HG03103 (cell line): Measurements from ENCODE around the gene DCC.

Experiments
- ATAC-seq: cut with Tn5 transposase; IDR thresholded peaks from one replicate; pipeline ENCODE4 v1.9.1; 2021; ENCODE audit warnings: low read depth; ENCODE audit not compliant: unreplicated experiment

The DCC gene

GRCh38 chr18:53283708-53284107 is 943.7 kb downstream of the DCC start:
- ATAC-seq: no peak

- no peak for ATAC-seq
Measured at GRCh38 chr18:53305461-53305860, 965.5 kb downstream of the DCC start.

GRCh38 chr18:53319628-53320027 is 979.6 kb downstream of the DCC start:
- ATAC-seq: no peak

GRCh38 chr18:53322163-53322562 is 982.2 kb downstream of the DCC start:
- no peak for ATAC-seq

- ATAC-seq: no peak
Measured at GRCh38 chr18:53324353-53324752, 984.4 kb downstream of the DCC start.

GRCh38 chr18:53360501-53361443 is 1020.8 kb downstream of the DCC start:
- ATAC-seq: no peak

- ATAC-seq: no peak
Measured at GRCh38 chr18:53375621-53376020, 1035.6 kb downstream of the DCC start.

GRCh38 chr18:53380063-53380639 is 1040.2 kb downstream of the DCC start:
- no peak for ATAC-seq

- no peak for ATAC-seq
Measured at GRCh38 chr18:53382870-53383269, 1042.9 kb downstream of the DCC start.

GRCh38 chr18:53385889-53386288 is 1045.9 kb downstream of the DCC start:
- ATAC-seq: no peak

- ATAC-seq: no peak
Measured at GRCh38 chr18:53387581-53387980, 1047.6 kb downstream of the DCC start.

- ATAC-seq: no peak
Measured at GRCh38 chr18:53402670-53403069, 1062.7 kb downstream of the DCC start.

GRCh38 chr18:53408271-53408670 is 1068.3 kb downstream of the DCC start:
- ATAC-seq: no peak

- ATAC-seq: no peak
Measured at GRCh38 chr18:53411511-53411910, 1071.5 kb downstream of the DCC start.

GRCh38 chr18:53417003-53417402 is 1077.0 kb downstream of the DCC start:
- ATAC-seq: no peak

- ATAC-seq: no peak
Measured at GRCh38 chr18:53421869-53422268, 1081.9 kb downstream of the DCC start.

- no peak for ATAC-seq
Measured at GRCh38 chr18:53422896-53423295, 1082.9 kb downstream of the DCC start.

- ATAC-seq: no peak
Measured at GRCh38 chr18:53426666-53427184, 1086.7 kb downstream of the DCC start.

- ATAC-seq: no peak
Measured at GRCh38 chr18:53441761-53442414, 1101.9 kb downstream of the DCC start.

- ATAC-seq: no peak
Measured at GRCh38 chr18:53442415-53442783, 1102.4 kb downstream of the DCC start.

GRCh38 chr18:53443336-53443735 is 1103.3 kb downstream of the DCC start:
- ATAC-seq: no peak
